LNCaP clone FGC (cell line): ENCODE data around the gene GPR42.

Experiments used
- DNase-seq: peaks from one replicate; pipeline ENCODE4 v3.0.0-alpha.2; 2011; ENCODE audit warnings: low read depth
- H3K4me3 ChIP-seq: 2 replicates; pipeline ENCODE4 v1.5.1; 2011; ENCODE audit warnings: mild to moderate bottlenecking, low read depth, low read length, control low read depth
- TF ChIP-seq, protein P1 (sequence below): IDR thresholded peaks from 2 replicates; pipeline ENCODE4 v1.5.1; 2012; ENCODE audit warnings: mild to moderate bottlenecking; ENCODE audit not compliant: control insufficient read depth, insufficient read depth; ENCODE audit errors: extremely low read depth

The GPR42 gene

DNA sequence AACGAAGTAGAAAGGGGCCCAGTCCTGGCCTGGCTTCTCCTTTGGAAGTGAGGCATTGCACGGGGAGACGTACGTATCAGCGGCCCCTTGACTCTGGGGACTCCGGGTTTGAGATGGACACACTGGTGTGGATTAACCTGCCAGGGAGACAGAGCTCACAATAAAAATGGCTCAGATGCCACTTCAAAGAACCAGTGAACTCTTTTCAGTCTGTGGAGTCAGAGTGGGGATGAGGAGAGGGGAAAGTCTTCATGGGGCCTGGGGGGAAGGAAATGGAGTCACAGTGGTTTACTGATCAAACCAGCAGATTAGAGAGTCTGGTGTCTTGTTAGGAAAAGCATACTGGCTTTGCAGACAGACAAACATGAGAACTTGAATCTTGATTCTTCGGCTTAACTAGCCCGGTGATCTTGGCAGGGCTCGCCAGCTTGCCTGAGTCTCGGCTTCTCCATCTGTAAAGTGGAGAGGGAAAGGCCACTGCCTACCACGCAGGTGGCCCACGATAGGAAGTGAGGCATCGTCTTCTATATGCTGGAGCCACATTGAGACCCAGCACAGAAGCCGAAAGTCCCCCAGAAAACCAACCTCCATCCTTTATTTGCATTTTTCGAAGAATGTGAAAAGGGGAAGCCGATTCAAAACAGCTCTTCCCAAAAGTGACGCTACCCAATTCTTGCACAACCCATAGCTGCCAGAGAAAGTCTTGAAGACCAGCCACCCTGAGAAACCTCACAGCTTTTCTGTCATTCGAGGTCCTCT is 23.5 kb upstream of the GPR42 start, which contains the start of gene FFAR1:
Gene FFAR1, plus strand, starts transcription at position 732 of the 759 bp plus-strand sequence. CDS start 3,650 bp downstream, outside the sequence.
- no peak for DNase-seq
- TF ChIP-seq, protein P1, sequence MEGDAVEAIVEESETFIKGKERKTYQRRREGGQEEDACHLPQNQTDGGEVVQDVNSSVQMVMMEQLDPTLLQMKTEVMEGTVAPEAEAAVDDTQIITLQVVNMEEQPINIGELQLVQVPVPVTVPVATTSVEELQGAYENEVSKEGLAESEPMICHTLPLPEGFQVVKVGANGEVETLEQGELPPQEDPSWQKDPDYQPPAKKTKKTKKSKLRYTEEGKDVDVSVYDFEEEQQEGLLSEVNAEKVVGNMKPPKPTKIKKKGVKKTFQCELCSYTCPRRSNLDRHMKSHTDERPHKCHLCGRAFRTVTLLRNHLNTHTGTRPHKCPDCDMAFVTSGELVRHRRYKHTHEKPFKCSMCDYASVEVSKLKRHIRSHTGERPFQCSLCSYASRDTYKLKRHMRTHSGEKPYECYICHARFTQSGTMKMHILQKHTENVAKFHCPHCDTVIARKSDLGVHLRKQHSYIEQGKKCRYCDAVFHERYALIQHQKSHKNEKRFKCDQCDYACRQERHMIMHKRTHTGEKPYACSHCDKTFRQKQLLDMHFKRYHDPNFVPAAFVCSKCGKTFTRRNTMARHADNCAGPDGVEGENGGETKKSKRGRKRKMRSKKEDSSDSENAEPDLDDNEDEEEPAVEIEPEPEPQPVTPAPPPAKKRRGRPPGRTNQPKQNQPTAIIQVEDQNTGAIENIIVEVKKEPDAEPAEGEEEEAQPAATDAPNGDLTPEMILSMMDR: no peak
- H3K4me3 ChIP-seq: no peak within 1 kb of the TSS

DNA sequence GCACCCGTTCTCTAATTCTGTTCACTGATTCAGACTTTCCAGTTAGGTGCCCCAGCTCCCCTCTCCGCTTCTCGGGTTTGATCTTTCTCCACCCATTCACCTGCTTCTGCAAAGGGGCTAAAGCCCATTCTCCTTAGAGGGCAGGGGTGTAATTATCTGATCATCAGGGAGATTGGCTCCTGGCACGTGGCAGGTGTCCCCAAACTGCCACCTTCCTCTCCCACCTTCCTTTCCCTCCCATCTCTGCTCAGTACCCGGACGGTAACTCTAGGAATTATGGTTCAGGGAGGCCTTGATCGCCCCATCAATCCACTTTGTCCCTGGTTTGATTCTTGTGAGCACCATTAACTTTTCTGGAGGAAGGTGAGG is 23.0 kb upstream of the GPR42 start:
- DNase-seq: no peak
- no peak overlapping the region for H3K4me3 ChIP-seq
- TF ChIP-seq, protein P1: no peak

DNA sequence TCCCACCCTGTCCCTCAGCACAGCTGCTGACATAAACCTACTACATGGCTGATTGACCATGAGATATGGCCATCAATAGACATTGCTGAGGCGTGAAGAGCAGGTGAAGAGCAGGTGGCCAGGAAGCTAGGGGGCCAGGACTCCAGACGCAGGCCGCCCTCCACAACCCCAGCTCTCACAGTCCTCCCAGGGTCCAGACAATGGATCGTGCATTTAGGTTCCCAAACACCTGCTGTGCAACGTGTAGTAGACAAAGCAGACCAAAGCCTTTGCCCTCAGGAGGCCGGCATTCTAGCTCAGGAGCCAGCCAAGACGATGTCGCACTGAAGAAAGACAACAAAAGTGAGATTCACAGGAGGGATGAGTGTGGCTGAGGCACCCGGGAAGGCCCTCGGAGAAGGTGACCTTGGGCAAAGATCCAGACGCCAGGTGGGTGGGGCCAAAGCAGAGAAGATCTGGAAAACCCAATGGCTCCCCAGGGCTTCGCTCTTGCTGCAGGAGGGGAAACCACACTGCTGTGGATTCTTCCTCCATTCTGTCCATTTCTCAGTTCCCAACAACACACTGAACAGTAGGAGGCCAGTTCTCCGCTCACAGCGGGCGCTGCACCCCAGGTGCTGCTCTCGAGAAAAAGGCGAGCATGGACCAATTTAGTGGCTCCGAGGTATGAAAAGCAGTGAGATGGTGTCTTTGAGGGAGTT is 21.8 kb upstream of the GPR42 start:
- H3K4me3 ChIP-seq: no peak overlapping the region
- TF ChIP-seq, protein P1: no peak
- no peak for DNase-seq

DNA sequence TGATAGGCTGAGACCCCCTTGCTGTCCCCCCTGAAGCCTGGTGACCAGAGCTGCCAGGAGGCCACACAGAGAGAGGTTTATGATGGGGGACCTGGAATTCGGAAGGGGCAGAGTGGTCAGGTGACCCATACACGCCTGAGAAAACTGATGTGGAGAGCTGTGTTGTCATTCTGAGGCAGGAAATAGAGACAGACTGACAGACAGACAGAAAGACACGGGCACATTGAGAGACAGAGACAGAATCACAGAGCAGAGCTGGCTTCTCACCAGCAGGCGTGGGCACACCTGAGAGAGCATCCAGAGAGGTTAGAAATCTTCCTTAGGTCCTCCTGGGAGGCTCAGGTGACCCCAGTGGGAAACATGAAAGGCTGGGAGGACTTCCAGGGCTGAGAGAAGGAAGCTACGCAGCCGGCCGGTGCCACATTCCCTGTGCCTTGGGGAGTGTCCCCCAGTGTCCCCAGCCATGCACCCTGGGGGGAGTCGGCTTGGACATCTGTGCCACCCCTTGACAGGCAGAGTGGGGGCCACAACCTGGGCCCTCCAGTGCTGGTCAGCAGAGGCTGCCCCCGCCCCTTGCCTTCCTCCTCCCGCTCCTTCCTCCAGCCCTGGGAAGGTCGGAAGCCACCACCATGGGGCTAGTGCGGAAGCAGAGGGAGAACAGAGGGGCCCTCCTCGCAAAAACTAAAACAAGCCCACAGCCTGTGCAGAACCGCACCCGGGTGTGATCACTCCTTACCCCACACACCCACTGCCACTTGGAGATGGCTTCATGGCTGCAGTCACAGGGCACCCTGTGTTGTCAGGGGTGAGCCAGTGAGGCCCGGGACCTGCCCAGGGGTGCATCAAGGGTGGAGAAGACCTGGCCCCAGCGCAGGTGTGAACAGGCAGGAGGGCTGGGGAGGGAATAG is 21.0 kb upstream of the GPR42 start:
- no peak overlapping the region for H3K4me3 ChIP-seq
- no peak for DNase-seq
- TF ChIP-seq, protein P1: no peak

DNA sequence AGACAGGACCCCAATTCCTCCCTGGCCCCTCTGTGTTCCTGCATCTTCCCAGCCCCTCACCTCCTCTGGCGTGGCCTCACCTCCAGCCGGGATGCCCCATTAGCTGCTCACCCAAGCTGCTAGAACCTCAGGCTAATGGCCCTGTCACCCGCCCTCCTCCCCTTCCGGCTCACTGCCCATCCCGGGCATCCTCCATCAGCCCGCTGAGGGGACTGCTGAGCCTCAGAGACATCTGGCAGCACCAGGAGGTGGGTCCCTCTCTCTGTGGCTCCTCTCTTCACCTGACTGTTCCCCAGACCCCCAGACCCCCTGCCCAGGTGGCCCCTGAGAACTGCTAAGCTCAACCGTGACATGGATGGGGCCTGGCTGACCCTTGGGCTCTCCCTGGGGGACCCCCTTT is 20.3 kb upstream of the GPR42 start:
- H3K4me3 ChIP-seq: no peak overlapping the region
- TF ChIP-seq, protein P1: no peak
- no peak for DNase-seq

DNA sequence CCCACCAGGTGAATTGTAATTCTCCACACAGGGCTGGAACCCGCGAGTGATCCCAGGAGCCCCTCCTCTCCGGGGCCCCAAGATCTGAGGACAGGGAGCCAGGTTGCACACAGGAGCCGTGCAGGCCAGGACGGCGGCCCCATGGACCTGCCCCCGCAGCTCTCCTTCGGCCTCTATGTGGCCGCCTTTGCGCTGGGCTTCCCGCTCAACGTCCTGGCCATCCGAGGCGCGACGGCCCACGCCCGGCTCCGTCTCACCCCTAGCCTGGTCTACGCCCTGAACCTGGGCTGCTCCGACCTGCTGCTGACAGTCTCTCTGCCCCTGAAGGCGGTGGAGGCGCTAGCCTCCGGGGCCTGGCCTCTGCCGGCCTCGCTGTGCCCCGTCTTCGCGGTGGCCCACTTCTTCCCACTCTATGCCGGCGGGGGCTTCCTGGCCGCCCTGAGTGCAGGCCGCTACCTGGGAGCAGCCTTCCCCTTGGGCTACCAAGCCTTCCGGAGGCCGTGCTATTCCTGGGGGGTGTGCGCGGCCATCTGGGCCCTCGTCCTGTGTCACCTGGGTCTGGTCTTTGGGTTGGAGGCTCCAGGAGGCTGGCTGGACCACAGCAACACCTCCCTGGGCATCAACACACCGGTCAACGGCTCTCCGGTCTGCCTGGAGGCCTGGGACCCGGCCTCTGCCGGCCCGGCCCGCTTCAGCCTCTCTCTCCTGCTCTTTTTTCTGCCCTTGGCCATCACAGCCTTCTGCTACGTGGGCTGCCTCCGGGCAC is 19.3 kb upstream of the GPR42 start:
- no peak for DNase-seq
- TF ChIP-seq, protein P1: no peak
- H3K4me3 ChIP-seq: no peak overlapping the region
